ENCODE data around the gene PPIB.

- no peak for TF ChIP-seq CTCF (optimal IDR thresholded peaks at IDR 0.05 in 1 of 3, IDR thresholded peaks at IDR 0.05 in 1 of 3, conservative IDR thresholded peaks at IDR 0.05 in 1 of 3; ENCODE audit: extremely low read depth in 1 of 3, insufficient read depth in 2 of 3, low read length in 3 of 3)
- no peak for TF ChIP-seq EZH2 (IDR thresholded peaks at IDR 0.05; ENCODE audit: low read length)
Observed at GRCh38 chr15:64146041-64146440, 16.8 kb downstream of the PPIB start.
